Skin of body (tissue), 2 donors: Measurements from ENCODE around the gene EIF4EBP2. TPM values are rescaled to one million over a fixed set of nuclear protein-coding genes. Genes with fewer than 3 reads are reported as not detected.

Experiments
- DNase-seq: peaks from one replicate; lab custom pipeline; 2025; lab: John Stamatoyannopoulos, UW
- total RNA-seq: library from RNA; depleted of rRNA; stranded (reverse); fragments of >200 nt; gene quantifications from one replicate; pipeline ENCODE4 v1.2.3, GENCODE V29; 2014

Gene EIF4EBP2
- 36.0 TPM for total RNA-seq

GRCh38 chr10:70404036-70404786, at the start of gene EIF4EBP2:
TSS of gene EIF4EBP2 (plus strand) at chr10:70404145. CDS start at chr10:70404402, 257 bp downstream.
- peak; percentile 96 for DNase-seq

DNA sequence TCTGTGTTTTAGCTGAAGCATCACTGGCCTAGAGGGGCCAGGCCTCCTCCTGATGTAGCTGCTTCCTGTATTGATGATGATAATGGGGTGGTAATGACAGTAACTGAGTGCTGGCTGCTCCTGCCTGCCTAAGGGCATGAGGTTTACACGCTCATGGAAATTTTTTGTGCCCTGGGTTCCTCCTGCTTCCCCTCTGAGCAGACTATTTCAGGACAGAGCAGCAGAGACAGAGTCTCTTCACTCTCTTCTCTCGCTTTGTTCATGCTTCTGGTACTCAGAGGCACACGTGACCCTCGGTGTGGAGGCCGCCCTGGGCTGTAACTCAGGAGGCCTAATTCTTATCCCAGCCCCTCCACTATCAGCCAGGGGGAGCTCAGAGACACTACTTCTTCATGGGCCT, 49.4 kb upstream of the EIF4EBP2 start:
- DNase-seq: no peak

DNA sequence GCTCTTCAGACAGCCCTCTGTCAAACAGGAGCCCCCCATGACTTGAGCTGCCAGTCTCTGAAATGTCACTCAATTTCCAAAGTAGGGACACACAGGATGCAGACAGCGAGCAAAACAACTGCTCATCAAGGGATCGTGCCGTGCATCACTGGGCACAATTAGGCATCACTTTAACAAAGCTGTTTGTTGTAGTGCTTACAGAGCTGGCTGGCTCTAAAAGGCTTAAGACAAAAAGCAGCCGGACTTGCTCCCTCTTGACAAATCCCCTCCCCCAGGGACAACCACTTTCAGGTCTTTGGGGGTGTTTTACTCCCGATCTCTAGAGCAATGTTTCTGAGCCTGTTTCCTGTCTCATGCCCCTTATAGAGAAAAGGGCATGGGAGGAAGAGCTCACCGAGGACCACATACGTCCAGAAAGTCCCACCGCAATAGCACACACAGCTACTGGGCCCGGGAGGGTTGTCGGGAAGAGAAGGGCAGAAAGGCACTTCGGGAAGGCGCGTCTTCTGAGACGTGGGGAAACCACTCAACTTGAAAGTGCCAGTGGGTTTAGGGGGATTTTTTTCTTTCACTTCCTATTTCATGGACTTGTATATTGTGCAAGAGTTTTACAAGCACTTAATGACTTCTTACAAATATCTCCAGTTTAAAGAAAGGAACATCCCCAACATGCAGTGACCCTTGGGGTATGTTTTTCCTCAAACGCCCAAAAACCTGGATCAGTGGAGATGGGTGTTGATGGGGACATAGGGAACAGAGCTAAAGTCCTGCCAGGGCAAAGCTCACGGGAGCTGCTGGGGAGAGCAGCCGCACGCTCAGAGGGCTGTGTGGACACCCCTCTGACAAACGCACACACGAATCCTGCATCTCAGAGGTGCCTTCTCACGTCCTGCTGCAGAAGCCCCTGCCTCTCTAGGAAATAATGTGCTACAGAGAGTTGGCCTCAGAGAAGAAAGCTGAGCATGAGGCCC, 48.6 kb upstream of the EIF4EBP2 start:
- DNase-seq: no peak

DNA sequence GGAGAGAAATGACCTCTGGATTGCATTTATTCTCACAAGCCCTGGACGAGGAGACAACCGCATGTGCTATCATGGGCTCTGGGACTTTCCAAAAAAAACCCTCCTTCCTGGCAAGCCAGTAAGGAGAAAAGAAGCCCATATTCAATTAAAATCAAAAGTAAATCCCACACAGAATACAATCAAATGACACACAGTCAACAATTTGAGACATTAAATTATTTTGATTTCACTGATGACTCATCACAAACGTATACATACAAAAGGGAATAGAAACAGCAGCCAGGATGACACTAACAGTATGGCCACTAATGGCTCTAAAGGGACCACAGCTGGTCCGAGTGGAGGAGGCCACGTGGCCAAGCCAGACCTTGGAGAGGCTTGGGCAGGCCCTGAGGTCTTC, 46.4 kb upstream of the EIF4EBP2 start:
- no peak for DNase-seq

- no peak for DNase-seq
These were observed 45.5 kb upstream of the EIF4EBP2 start for GRCh38 chr10:70358446-70358845.

- no peak for DNase-seq
These were observed 44.9 kb upstream of the EIF4EBP2 start for GRCh38 chr10:70359017-70359550.

DNA sequence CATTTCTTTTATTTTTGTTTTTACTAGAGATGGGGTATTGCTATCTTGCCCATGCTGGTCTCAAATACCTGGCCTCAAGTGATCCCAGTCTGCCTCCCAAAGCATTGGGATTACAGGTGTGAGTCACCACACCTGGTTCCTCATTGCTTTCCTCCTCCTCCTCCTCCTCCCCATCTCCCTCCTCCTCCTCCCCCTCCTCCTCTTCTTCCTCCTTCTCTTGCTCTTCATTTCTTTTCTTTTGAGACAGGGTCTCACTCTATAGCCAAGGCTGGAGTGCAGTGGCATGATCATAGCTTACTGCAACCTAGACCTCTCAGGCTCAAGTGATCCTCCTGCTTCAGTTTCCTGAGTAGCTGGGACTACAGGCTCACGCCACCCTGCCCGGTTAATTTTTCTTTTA, 43.7 kb upstream of the EIF4EBP2 start:
- no peak for DNase-seq

- DNase-seq: no peak
These were observed 41.6 kb upstream of the EIF4EBP2 start for GRCh38 chr10:70362328-70362727.

GRCh38 chr10:70363292-70363691, 40.7 kb upstream of the EIF4EBP2 start:
- no peak for DNase-seq

DNA sequence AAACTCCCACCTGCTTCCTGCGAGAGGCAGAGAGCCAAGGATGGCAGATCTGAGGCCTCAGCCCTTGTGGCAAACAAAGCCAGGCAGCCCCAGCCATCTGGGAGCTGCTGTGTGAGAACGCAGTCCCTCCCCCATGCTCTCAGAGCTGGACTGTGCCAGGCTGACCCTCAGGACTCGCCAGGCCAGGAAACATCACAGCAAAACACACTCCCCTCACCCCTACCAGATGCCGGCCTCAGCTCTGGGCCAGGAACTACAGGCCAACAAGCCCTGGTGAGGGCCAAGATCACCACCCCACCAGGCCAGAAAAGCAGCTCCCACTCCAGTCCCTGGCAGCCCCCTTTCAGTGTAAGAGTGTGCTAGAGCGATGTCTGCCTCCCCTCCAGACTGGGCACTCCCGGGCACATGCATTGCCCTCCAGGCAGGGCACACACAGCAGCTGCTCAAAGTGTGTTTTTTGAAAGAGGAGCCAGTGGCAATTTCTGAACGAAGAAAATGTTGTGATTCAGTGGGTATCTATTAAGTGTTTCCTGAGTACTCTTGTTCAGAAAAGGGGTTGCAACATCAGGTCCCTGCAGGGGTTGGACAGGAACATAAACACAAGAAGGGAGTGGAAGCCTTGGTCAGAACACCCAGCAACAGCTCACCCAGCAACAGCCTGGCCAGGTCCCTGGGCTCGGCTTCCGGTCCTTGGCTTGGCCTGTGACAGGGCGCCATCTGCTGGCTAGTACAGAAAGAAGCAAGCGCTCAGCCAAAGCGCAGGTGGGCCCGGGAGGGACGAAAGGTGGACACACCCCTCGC, 39.8 kb upstream of the EIF4EBP2 start:
- DNase-seq: peak; percentile 91

DNA sequence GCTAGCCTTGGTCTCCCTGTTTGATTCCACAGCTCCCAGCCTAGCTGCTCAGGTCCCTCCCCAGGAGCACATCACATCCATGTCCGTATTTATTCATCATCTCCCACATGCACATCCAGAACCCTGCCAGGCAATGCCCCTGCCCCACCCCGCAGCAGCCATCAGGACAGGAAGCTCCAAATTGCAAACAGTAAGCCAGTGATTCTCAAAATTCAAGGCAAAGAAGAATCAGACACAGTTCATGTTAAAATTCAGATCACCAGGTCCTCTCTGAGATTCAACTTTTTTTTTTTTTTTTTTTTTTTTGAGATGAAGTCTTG, 39.2 kb upstream of the EIF4EBP2 start:
- no peak for DNase-seq

- DNase-seq: no peak
These were observed 36.6 kb upstream of the EIF4EBP2 start for GRCh38 chr10:70367195-70367796.

DNA sequence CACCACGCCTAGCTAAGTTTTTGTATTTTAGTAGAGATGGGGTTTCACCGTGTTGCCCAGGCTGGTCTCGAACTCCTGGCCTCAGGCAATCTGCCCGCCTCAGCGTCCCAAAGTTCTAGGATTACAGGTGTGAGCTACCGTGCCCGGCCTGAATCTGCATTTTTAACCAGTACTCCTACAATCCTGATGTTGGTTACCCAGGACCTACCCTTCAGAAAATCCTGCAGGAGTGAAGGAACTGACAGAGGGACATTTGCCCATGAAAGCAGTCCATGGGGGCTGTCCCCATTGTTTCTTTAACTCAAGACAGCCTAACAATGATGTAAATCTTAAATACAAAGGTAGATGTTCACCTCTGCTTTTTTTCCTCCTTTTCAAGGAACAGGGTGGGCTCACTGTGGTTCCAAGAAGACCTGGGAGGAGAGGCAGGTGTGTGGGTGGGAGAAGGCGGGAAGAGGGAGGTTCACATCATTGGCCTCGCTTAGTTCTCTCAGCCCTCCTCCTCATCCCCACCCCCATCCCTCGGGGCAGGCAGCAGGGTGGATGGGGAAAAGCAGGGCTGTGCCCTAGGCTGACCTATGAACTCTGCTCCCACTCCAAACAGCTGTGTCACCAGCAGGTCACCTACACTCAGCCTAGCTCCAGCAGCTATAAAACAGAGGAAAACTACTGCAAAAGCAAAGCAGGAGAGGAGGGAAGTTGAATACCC, 35.0 kb upstream of the EIF4EBP2 start:
- no peak for DNase-seq

- no peak for DNase-seq
These were observed 34.4 kb upstream of the EIF4EBP2 start for GRCh38 chr10:70369498-70370018.

DNA sequence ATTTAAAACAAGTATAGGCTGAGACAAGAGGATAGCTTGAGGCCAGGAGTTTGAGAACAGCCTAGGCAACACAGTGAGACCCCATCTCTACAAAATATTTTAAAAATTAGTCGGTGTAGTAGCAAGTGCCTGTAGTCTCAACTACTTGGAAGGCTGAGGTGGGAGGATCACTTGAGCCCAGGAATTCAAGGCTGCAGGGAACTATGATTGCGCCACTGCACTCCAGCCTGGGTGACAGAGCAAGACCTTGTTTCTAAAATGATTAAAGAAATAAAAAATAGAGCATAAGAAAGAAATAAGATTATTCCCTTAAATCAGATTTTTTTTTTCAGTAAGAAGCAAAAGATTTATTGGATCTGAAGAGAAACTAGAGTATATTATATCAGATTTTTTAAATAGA, 33.2 kb upstream of the EIF4EBP2 start:
- no peak for DNase-seq

DNA sequence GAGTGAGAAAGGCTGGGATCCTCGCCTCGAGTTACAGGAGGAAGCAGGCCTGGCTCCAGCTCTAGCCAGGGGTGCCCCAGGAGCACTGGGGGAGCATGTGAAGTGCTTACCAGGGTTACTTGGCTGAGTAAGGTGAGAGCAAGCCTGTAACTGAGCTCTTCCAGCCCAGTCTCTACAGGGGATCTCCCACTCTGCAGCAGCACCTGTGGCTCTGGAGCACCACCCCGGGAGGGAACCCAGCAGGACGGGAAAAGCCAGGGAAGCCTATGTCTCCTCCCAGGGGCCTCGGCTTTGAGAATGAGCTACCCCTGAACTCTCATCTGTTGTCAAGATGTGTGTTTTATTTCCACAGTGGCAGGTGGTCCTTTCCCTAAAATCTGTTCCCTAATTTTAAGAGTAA, 32.1 kb upstream of the EIF4EBP2 start:
- no peak for DNase-seq

DNA sequence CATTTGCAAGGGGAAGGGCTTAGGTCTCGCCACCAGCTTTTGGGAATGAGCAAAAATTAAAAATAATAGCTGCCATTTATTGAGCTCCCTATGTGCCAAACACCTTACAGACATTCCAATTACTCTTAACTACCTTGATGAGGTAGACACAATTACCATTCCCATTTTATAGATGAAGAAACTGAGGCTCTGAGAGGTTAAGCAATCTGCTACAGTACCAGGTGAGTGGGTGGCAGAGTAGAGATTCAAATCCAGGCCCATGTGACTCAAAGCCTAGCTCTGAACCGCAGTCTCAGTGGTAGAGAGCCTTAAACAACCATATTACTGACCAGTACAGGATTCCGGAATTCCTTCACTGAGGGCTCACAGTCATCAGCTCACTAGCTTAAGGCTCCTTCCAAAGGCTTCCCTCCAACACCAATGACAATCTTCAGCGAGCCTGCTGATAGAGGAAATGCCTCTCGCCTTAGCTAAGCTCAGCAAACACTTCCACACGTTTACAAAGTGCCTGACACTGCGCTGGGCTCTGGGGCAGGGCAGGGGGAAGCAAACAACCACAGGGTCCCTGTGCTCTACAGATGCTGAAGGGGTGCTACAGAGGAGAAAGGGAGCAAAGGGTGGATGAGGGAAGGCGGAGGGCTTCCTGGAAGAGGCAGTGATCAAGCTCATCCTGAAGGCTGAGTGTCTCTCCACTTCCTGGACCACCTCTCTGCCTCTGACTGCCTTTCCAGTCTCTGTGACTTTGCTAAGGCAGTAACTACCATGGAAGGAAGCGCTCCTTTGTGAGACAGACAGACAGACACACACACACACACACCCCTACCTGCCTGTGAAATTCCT, 28.9 kb upstream of the EIF4EBP2 start:
- DNase-seq: no peak

GRCh38 chr10:70376436-70377378, 27.2 kb upstream of the EIF4EBP2 start:
- DNase-seq: no peak
